DND-41 (cell line): Measurements from ENCODE around the gene PLEKHG5.

Source experiments
- EZH2 ChIP-seq: IDR thresholded peaks from 3 replicates; pipeline ENCODE4 v1.6.1; 2012; ENCODE audit warnings: borderline replicate concordance, low read depth, mild to moderate bottlenecking, moderate library complexity, low read length, inconsistent platforms; ENCODE audit not compliant: severe bottlenecking
- TF ChIP-seq, protein P1 (sequence below): IDR thresholded peaks from 2 replicates; pipeline ENCODE4 v1.5.1; 2012; ENCODE audit warnings: borderline replicate concordance, low read length, moderate library complexity, mild to moderate bottlenecking; ENCODE audit not compliant: poor library complexity, severe bottlenecking; ENCODE audit errors: extremely low read depth

DNA sequence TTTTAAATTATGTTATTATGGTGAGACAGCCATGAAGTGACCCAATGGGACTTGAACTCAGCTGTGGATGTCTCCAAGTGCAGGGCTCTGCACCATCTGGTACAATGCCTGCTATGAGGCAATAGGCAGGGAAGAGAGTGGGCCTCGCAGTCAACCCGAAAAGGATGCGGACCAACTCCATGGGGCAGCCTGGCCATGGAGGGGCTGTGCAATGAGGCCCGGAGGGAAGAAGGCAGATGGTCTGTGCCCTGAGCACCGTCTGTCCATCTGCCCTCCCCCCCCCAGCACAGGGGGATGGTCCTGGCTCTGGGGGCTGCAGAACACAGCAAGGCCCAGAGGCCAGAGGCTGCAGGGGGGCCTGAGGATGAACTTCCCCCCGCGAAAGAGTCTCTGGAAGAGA, 49.9 kb downstream of the PLEKHG5 start:
- TF ChIP-seq, protein P1, sequence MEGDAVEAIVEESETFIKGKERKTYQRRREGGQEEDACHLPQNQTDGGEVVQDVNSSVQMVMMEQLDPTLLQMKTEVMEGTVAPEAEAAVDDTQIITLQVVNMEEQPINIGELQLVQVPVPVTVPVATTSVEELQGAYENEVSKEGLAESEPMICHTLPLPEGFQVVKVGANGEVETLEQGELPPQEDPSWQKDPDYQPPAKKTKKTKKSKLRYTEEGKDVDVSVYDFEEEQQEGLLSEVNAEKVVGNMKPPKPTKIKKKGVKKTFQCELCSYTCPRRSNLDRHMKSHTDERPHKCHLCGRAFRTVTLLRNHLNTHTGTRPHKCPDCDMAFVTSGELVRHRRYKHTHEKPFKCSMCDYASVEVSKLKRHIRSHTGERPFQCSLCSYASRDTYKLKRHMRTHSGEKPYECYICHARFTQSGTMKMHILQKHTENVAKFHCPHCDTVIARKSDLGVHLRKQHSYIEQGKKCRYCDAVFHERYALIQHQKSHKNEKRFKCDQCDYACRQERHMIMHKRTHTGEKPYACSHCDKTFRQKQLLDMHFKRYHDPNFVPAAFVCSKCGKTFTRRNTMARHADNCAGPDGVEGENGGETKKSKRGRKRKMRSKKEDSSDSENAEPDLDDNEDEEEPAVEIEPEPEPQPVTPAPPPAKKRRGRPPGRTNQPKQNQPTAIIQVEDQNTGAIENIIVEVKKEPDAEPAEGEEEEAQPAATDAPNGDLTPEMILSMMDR, result no peak
- no peak for TF ChIP-seq EZH2
